KOPT-K1 (cell line): ENCODE data around the gene CCS.

ENCODE experiments used
- H3K27ac ChIP-seq: fragments of 200-600 bp; sonication (generic); 2 replicates; pipeline ENCODE4 v1.5.1; 2016; ENCODE audit warnings: antibody characterized with exemption, mild to moderate bottlenecking, low read depth, low read length; ENCODE audit not compliant: poor library complexity, severe bottlenecking
- H3K36me3 ChIP-seq: fragments of 200-600 bp; sonication (generic); 2 replicates; pipeline ENCODE4 v1.5.1; 2017; ENCODE audit warnings: antibody characterized with exemption, mild to moderate bottlenecking, low read length, moderate library complexity; ENCODE audit not compliant: insufficient read depth
- H3K9me3 ChIP-seq: fragments of 200-600 bp; sonication (generic); 2 replicates; pipeline ENCODE4 v1.5.1; 2017; ENCODE audit warnings: antibody characterized with exemption, low read length, mild to moderate bottlenecking; ENCODE audit not compliant: insufficient read depth, poor library complexity, severe bottlenecking

The CCS gene

DNA sequence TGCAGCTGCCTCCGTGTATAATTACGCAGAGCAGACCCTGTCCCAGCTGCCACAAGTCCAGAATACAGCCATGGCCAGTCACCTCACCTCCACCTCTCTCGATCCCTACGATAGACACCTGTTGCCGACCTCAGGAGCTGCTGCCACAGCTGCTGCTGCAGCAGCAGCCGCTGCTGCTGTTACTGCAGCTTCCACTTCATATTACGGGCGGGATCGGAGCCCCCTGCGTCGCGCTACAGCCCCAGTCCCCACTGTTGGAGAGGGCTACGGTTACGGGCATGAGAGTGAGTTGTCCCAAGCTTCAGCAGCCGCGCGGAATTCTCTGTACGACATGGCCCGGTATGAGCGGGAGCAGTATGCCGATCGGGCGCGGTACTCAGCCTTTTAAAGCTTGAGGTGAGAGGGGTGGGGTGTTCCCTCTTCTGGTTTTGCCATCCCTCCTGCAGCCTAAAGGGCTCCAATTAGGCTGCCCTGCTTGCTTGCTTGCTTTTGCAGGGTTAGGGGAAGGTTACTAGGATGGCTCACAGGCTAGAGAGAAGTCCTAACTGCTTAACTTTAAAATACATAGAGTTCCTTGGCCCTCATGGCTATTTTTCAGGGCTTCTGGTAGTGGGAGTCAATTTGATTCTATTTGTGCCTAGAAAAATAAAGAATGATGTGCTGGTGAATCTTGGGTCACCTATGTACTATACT is 50.9 kb downstream of the CCS start:
- Histone ChIP-seq H3K9me3 (no peaks in the 10 kb centered on the region), H3K36me3 (peaks cover 99% of the 10 kb centered on the region)

GRCh38 chr11:66646828-66647227 is 53.8 kb downstream of the CCS start:
- Histone ChIP-seq H3K36me3 (peaks cover 100% of the 10 kb centered on the region), H3K27ac (no peak overlapping the region), H3K9me3 (no peaks in the 10 kb centered on the region)

More for the DNA sequence above, 50.9 kb downstream of the CCS start:
- no peak overlapping the region for H3K27ac ChIP-seq

- Histone ChIP-seq H3K27ac (no peak overlapping the region), H3K9me3 (no peaks in the 10 kb centered on the region), H3K36me3 (peaks cover 99% of the 10 kb centered on the region)
Observed at GRCh38 chr11:66649903-66650302, 56.9 kb downstream of the CCS start.

DNA sequence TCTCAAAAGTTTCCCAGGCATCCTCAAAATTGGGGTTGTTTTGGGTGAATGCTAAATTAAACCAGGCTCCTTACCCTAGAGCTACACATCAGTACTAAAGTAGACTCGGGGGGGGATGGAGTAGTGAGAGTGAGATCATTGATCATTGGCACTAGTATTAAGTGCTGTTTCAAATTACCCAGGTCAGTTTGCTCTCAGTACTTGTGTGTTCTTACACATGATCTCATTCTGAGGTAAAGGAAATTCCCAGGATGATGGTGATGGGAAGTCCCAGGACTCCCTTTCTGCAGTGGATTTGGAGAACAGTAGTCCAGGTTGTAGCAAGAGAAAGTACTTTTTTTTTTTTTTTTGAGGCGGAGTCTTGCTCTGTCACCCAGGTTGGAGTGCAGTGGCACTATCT is 58.0 kb downstream of the CCS start:
- Histone ChIP-seq H3K9me3 (no peaks in the 10 kb centered on the region), H3K27ac (no peak overlapping the region), H3K36me3 (peaks cover 98% of the 10 kb centered on the region)

- H3K9me3 ChIP-seq = no peaks in the 10 kb centered on the region
- H3K36me3 ChIP-seq = peaks cover 97% of the 10 kb centered on the region
- no peak overlapping the region for H3K27ac ChIP-seq
Observed at GRCh38 chr11:66652651-66653050, 59.7 kb downstream of the CCS start.

DNA sequence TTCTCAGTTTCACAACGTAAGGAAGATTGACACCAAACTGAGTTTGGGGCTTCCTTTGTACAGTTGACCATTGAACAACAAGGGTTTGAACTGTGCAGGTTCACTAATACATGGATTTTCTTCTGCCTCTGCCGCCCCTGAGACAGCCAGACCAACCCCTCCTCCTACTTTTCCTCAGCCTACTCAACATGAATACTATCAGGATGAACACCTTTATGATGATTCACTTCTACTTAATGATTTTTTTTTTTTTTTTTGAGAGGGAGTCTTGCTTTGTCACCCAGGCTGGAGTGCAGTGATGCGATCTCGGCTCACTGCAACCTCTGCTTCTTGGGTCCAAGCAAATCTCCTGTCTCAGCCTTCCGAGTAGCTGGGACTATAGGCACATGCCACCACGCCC is 60.1 kb downstream of the CCS start:
- peaks cover 97% of the 10 kb centered on the region for H3K36me3 ChIP-seq
- H3K27ac ChIP-seq = no peak overlapping the region
- H3K9me3 ChIP-seq = no peaks in the 10 kb centered on the region
